ENCODE measurements around the gene GSTM2.

GSTM2 gene

DNA sequence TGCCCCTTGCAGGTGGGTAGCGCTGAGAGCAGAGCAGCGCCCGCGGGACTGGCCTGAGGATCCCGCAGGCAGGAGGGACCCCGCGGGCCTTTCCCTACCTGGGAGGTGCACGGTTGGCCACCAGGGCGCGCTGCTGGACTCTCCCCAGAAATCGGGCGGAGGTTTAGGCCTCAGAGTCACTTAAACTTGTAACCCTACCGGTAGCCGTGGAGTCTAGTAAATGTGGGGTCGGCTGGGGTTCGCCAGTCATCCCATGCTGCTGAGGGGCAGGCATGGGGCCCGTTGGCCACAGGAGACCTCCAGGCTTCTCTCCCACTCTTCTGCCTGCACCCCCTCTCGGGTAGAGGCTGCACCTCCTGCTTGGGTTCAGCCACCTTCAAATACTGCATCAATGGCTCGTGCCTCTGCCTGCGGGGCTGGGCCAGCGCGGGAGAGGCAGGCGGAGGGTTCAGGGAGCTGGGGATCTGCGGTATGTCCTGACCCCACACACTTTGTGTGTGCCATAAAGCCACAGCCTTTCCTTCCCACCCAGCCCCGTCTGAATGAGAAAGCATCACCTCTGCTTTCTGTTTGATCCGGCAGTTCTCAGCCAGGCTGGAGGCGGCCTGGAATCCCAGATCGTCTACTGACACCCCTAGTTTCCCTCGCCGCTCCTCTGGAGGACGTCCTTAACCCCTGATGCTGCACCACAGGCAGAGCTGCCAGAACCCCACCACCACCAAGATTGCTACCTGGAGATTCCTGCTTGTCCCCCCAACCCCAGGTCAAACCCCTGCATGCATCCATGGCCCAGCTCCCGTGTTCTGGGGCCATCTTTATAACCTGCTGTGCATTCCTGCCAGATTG, 24.2 kb upstream of the GSTM2 start:
- TF ChIP-seq, protein P1, sequence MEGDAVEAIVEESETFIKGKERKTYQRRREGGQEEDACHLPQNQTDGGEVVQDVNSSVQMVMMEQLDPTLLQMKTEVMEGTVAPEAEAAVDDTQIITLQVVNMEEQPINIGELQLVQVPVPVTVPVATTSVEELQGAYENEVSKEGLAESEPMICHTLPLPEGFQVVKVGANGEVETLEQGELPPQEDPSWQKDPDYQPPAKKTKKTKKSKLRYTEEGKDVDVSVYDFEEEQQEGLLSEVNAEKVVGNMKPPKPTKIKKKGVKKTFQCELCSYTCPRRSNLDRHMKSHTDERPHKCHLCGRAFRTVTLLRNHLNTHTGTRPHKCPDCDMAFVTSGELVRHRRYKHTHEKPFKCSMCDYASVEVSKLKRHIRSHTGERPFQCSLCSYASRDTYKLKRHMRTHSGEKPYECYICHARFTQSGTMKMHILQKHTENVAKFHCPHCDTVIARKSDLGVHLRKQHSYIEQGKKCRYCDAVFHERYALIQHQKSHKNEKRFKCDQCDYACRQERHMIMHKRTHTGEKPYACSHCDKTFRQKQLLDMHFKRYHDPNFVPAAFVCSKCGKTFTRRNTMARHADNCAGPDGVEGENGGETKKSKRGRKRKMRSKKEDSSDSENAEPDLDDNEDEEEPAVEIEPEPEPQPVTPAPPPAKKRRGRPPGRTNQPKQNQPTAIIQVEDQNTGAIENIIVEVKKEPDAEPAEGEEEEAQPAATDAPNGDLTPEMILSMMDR (conservative IDR thresholded peaks at IDR 0.05) = peak; percentile 93
- no peak overlapping the region for H3K27ac ChIP-seq

DNA sequence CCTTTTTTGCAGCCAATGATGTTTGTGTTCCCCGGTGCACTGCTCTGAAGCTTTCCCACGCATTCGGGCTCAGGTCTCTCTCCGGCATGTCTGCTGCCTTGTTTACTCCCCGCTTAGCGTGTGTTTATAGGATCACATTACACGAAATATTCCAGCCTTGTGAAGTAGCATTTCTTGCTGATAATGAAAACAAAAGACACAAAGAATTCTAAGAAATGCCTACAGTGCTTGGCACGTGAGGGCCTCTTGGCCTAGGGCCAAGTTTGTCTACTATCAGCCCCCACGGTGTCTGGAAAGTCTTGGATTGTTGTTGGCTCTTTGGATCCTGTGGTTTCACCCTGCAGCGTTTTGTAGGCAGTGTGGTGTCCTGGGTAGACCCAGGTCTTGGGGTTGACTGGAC, 23.2 kb upstream of the GSTM2 start:
- TF ChIP-seq, protein P1 (conservative IDR thresholded peaks at IDR 0.05) = no peak
- H3K27ac ChIP-seq = no peak overlapping the region

DNA sequence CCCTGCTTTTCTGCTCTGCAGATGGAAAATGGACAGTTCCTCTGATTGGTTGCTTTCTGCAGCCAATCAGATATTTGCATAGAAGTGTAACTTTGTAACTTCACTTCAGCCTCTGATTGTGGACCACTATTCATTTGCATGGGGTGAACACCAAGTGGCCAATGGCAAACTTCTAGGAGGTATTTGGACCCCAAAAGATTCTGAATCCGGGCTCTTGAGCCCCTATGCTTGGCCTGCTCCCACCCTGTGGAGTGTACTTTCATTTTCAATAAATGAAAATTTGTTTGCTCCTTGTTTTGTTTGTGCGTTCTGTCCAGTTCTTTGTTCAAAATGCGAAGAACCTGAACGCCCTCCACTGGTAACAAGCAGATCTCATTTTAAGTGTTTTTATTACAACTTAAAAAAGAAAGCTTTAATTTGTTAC, 18.4 kb upstream of the GSTM2 start:
- TF ChIP-seq, protein P1 (conservative IDR thresholded peaks at IDR 0.05) = peak; percentile 74
- H3K27ac ChIP-seq = no peak overlapping the region

DNA sequence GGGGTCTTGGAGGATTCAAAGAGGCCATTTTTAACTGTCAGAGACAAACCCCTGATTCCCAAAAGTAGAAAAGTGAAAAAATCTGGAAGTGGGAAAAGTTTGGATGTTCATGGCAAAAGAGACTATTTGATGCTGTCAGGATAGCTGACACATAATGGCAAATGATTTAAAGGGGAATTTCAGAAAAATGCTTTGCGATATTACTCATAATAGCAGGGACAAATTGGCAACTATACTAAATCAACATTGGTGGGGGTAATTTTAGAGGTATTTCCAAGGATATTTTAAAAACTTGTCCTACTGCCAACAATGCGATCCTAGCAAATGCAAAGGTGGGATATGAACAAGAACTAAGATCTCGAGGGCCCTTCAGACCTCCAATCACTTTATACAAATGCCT, 17.2 kb upstream of the GSTM2 start:
- no peak overlapping the region for H3K27ac ChIP-seq
- TF ChIP-seq, protein P1 (conservative IDR thresholded peaks at IDR 0.05) = no peak

DNA sequence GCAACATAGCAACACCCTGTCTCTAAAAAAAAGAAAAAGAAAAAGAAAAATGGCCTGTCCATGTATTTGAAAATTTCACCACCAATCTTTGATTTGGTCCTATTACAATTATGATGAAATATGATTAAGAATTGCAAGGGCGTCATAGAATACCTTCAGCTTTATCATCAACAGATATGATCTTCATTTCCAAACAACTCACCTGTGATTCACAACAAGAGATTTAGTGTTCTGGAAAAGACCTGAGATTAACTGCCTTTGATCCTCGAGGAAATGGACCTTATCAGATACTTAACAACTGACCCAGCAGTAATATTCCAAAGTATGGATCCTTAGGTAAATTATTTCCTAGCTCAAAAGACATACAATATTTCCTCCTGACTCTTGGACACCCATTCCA, 15.5 kb upstream of the GSTM2 start:
- TF ChIP-seq, protein P1 (conservative IDR thresholded peaks at IDR 0.05) = no peak
- H3K27ac ChIP-seq = no peak overlapping the region

DNA sequence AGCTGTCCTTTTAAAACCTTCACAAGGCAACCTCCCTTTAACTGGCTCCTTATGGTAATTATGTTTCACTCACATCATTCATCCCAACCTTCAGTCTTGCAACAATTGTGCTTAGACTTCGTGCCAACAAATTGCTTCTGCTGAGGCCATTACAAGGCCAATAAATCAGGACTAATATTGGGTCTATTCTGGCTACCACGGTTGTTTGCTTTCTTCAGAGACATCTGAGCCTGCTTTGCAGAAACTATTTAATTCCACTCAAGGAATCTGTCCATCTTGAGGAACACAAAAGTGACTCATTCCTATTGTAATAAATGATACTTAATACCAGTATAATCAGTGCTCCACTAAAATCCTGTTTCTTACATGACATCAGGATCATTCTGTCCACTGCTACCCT, 14.6 kb upstream of the GSTM2 start:
- TF ChIP-seq, protein P1 (conservative IDR thresholded peaks at IDR 0.05) = no peak

DNA sequence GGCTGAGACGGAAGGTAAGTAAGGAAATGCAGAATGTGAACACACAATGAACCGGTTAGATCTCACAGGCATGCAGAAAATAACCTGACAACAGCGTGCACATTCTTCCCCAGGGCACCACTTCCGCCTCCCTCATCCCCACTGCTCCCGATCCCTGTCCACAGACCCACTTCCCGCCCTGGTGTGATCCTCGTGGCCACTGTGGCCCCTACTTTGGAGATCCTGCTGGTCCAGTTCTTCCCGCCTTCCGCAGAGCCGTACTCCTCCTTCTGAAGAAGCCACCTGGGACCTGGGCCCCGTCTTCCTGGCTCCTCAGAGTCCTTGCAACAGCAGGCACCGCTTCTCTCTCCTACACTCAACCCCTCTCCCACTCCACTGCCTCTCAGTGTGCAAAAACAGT, 13.3 kb upstream of the GSTM2 start:
- TF ChIP-seq, protein P1 (conservative IDR thresholded peaks at IDR 0.05) = no peak
- H3K27ac ChIP-seq = no peak overlapping the region

More for the DNA sequence above, 14.6 kb upstream of the GSTM2 start:
- H3K27ac ChIP-seq = no peak overlapping the region
